Measurements from ENCODE around the gene NRCAM. TPM values are rescaled to one million over a fixed set of nuclear protein-coding genes. Genes with fewer than 3 reads are reported as not detected.

Gene NRCAM
- total and polyA plus RNA-seq, 10 of the 15 experiments (the other 5 are each of a cell fraction or from before 2014, with no cell fraction given) = 0.30 to 2.0 (median 1.0) TPM

DNA sequence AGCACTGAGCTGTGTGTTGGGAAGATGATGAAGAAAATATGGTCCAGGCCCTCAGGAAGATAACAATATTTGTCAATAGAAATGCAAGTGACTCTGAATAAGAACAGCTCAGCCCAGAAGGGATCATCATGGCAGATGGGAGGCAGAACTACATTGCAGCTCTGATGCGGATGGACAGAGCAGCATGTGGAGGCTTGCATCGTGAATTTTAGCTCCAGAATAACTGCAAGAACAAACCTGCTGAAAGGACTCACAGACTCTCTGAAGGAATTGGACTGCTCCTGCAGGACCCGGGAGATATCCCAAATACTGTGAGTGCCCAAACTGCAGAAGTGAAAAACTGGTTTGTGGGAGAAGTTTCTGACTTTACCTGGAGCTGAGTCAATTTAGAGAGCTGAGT lies 245.4 kb downstream of the NRCAM start:
- DNase-seq (ENCODE audit: low read depth, low spot score) (no peak), FAIRE-seq (no peak), ATAC-seq (no peak)
- RAD21 ChIA-PET (ENCODE audit: unreplicated experiment) = interaction anchor here (2.6 kb wide), 1 partner anchor 21 kb away, joined by 11 read pairs; no protein-coding TSS in a partner anchor
- H3K27me3 ChIP-seq (replicated peaks in 1 of 2; ENCODE audit: control insufficient read depth in 2 of 2, insufficient read depth in 2 of 2, low read length in 1 of 2) = no peaks in the 10 kb centered on the region
- H3K4me1 ChIP-seq (ENCODE audit: control insufficient read depth, insufficient read depth, low read length) = peaks cover 9% of the 10 kb centered on the region
- intact Hi-C loops (cut with micrococcal nuclease; ENCODE audit: unreplicated experiment) = loop anchor here (1.0 to 2.0 kb wide), 2 partner anchors 22 to 101 kb away; no protein-coding TSS in a partner anchor
- no peak overlapping the region for H3K4me2 ChIP-seq (ENCODE audit: control insufficient read depth, insufficient read depth)
- SMC1A ChIA-PET (ENCODE audit: uncharacterized antibody, unreplicated experiment) = interaction anchor here (1.1 to 3.5 kb wide), 9 partner anchors 13 to 99 kb away, joined by 3 to 19 read pairs (median 4); no protein-coding TSS in a partner anchor
- WGBS (ENCODE audit: insufficient coverage, insufficient replicate concordance, low lambda C conversion rate, missing lambda C conversion rate) = 74% methylated on average over 3 of the region's 3 CpGs
- CTCF ChIA-PET = interaction anchor here (1.1 to 2.4 kb wide), 2 partner anchors 20 to 21 kb away, joined by 3 to 8 read pairs; no protein-coding TSS in a partner anchor
- H2AFZ ChIP-seq (ENCODE audit: control insufficient read depth, low read depth, low read length) = no peak overlapping the region
- no peaks in the 10 kb centered on the region for H4K20me1 ChIP-seq (ENCODE audit: control insufficient read depth, insufficient read depth)
- H3K27ac ChIP-seq (ENCODE audit: control insufficient read depth, insufficient read depth) = peak overlapping the region; percentile 76
- POLR2A ChIA-PET = no interaction called here
- in situ Hi-C loops (cut with MboI) = no loop called here
- H3K9me3 ChIP-seq (replicated peaks; ENCODE audit: control insufficient read depth, insufficient read depth, low read length) = peaks cover 1% of the 10 kb centered on the region; the same call in 2 of the 3 replicates
- no TSS peak for BruUV-seq (replicated peaks)
- TF ChIP-seq ZNF274 (IDR thresholded peaks at IDR 0.05; ENCODE audit: insufficient read depth, insufficient read length) (no peak), SUPT20H (IDR thresholded peaks at IDR 0.05; ENCODE audit: borderline replicate concordance, control insufficient read depth, low read depth, low read length) (no peak)
- H3K36me3 ChIP-seq (ENCODE audit: control insufficient read depth in 2 of 2, insufficient read depth in 2 of 2, low read length in 1 of 2) = no peaks in the 10 kb centered on the region
- H3K4me3 ChIP-seq = no peak overlapping the region
- no peak overlapping the region for H3K9ac ChIP-seq (ENCODE audit: control insufficient read depth, insufficient read depth, low read length)
- H3K79me2 ChIP-seq (ENCODE audit: control insufficient read depth, insufficient read depth, low read length) = no peaks in the 10 kb centered on the region

GRCh38 chr7:108205311-108205710 lies 250.9 kb downstream of the NRCAM start:
- RAD21 ChIA-PET (ENCODE audit: unreplicated experiment) = interaction anchor here (2.5 kb wide), 1 partner anchor 22 kb away, joined by 10 read pairs; no protein-coding TSS in a partner anchor
- FAIRE-seq (no peak), DNase-seq (ENCODE audit: low read depth, low spot score) (no peak), ATAC-seq (no peak)
- Histone ChIP-seq H3K9ac (ENCODE audit: control insufficient read depth, insufficient read depth, low read length) (no peak overlapping the region), H3K4me1 (ENCODE audit: control insufficient read depth, insufficient read depth, low read length) (peaks cover 3% of the 10 kb centered on the region; the same call in 1 of the 2 replicates), H3K27me3 (replicated peaks in 1 of 2; ENCODE audit: control insufficient read depth in 2 of 2, insufficient read depth in 2 of 2, low read length in 1 of 2) (no peaks in the 10 kb centered on the region), H3K27ac (ENCODE audit: control insufficient read depth, insufficient read depth) (no peak overlapping the region), H4K20me1 (ENCODE audit: control insufficient read depth, insufficient read depth) (no peaks in the 10 kb centered on the region), H3K4me2 (ENCODE audit: control insufficient read depth, insufficient read depth) (no peak overlapping the region), H3K4me3 (no peak overlapping the region), H3K79me2 (ENCODE audit: control insufficient read depth, insufficient read depth, low read length) (no peaks in the 10 kb centered on the region), H3K36me3 (ENCODE audit: control insufficient read depth in 2 of 2, insufficient read depth in 2 of 2, low read length in 1 of 2) (no peaks in the 10 kb centered on the region), H2AFZ (ENCODE audit: control insufficient read depth, low read depth, low read length) (no peak overlapping the region), H3K9me3 (replicated peaks; ENCODE audit: control insufficient read depth, insufficient read depth, low read length) (peaks cover 1% of the 10 kb centered on the region; the same call in 2 of the 3 replicates)
- SMC1A ChIA-PET (ENCODE audit: uncharacterized antibody, unreplicated experiment) = interaction anchor here (0.9 to 2.3 kb wide), 6 partner anchors 11 to 313 kb away, joined by 3 to 9 read pairs (median 4); no protein-coding TSS in a partner anchor
- CTCF ChIA-PET = interaction anchor here (1.2 to 1.8 kb wide), 2 partner anchors 10 to 292 kb away, joined by 3 to 5 read pairs; no protein-coding TSS in a partner anchor
- in situ Hi-C loops (cut with MboI) = no loop called here
- intact Hi-C loops (cut with micrococcal nuclease; ENCODE audit: unreplicated experiment) = no loop called here
- POLR2A ChIA-PET = interaction anchor here (1.4 kb wide), 1 partner anchor 11 kb away, joined by 4 read pairs; no protein-coding TSS in a partner anchor
- BruUV-seq (replicated peaks) = no TSS peak
- TF ChIP-seq, protein P1, sequence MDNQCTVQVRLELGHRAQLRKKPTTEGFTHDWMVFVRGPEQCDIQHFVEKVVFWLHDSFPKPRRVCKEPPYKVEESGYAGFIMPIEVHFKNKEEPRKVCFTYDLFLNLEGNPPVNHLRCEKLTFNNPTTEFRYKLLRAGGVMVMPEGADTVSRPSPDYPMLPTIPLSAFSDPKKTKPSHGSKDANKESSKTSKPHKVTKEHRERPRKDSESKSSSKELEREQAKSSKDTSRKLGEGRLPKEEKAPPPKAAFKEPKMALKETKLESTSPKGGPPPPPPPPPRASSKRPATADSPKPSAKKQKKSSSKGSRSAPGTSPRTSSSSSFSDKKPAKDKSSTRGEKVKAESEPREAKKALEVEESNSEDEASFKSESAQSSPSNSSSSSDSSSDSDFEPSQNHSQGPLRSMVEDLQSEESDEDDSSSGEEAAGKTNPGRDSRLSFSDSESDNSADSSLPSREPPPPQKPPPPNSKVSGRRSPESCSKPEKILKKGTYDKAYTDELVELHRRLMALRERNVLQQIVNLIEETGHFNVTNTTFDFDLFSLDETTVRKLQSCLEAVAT (IDR thresholded peaks at IDR 0.05) = no peak
- TF ChIP-seq, protein P2, sequence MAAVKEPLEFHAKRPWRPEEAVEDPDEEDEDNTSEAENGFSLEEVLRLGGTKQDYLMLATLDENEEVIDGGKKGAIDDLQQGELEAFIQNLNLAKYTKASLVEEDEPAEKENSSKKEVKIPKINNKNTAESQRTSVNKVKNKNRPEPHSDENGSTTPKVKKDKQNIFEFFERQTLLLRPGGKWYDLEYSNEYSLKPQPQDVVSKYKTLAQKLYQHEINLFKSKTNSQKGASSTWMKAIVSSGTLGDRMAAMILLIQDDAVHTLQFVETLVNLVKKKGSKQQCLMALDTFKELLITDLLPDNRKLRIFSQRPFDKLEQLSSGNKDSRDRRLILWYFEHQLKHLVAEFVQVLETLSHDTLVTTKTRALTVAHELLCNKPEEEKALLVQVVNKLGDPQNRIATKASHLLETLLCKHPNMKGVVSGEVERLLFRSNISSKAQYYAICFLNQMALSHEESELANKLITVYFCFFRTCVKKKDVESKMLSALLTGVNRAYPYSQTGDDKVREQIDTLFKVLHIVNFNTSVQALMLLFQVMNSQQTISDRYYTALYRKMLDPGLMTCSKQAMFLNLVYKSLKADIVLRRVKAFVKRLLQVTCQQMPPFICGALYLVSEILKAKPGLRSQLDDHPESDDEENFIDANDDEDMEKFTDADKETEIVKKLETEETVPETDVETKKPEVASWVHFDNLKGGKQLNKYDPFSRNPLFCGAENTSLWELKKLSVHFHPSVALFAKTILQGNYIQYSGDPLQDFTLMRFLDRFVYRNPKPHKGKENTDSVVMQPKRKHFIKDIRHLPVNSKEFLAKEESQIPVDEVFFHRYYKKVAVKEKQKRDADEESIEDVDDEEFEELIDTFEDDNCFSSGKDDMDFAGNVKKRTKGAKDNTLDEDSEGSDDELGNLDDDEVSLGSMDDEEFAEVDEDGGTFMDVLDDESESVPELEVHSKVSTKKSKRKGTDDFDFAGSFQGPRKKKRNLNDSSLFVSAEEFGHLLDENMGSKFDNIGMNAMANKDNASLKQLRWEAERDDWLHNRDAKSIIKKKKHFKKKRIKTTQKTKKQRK (IDR thresholded peaks at IDR 0.05; ENCODE audit: low read depth, low read length) = no peak
- TF ChIP-seq HDGF (IDR thresholded peaks at IDR 0.05) = no peak
- TF ChIP-seq, protein P3, sequence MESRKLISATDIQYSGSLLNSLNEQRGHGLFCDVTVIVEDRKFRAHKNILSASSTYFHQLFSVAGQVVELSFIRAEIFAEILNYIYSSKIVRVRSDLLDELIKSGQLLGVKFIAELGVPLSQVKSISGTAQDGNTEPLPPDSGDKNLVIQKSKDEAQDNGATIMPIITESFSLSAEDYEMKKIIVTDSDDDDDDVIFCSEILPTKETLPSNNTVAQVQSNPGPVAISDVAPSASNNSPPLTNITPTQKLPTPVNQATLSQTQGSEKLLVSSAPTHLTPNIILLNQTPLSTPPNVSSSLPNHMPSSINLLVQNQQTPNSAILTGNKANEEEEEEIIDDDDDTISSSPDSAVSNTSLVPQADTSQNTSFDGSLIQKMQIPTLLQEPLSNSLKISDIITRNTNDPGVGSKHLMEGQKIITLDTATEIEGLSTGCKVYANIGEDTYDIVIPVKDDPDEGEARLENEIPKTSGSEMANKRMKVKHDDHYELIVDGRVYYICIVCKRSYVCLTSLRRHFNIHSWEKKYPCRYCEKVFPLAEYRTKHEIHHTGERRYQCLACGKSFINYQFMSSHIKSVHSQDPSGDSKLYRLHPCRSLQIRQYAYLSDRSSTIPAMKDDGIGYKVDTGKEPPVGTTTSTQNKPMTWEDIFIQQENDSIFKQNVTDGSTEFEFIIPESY (IDR thresholded peaks at IDR 0.05) = no peak
- no peak for TF ChIP-seq RAD51 (IDR thresholded peaks at IDR 0.05)
- no peak for TF ChIP-seq PML (IDR thresholded peaks at IDR 0.05; ENCODE audit: low read length)
- no peak for TF ChIP-seq NFYB (IDR thresholded peaks at IDR 0.05; ENCODE audit: insufficient read depth, low read depth, low read length)
- TF ChIP-seq FOS (IDR thresholded peaks at IDR 0.05; ENCODE audit: borderline replicate concordance, extremely low read depth, insufficient read length) = no peak
